ENCODE measurements around the gene LDLRAP1.

GRCh38 chr1:25500694-25501093, 42.7 kb upstream of the LDLRAP1 start:
- no peak for TF ChIP-seq CTCF (conservative IDR thresholded peaks at IDR 0.05; ENCODE audit: low read depth, low read length)
- TF ChIP-seq BHLHE40 (IDR thresholded peaks at IDR 0.05; ENCODE audit: low read depth, low read length): no peak
- TF ChIP-seq POLR2A (IDR thresholded peaks at IDR 0.05; ENCODE audit: low read depth, low read length): no peak
- TF ChIP-seq MAZ (IDR thresholded peaks at IDR 0.05; ENCODE audit: borderline replicate concordance, low read depth, low read length): no peak
